ENCODE measurements around the gene FANCE. TPM values are rescaled to one million over a fixed set of nuclear protein-coding genes. Genes with fewer than 3 reads are reported as not detected.

FANCE gene
- total RNA-seq, 2 experiments from 2014 or later: 1.6 to 1.7 TPM

- Mint-ChIP-seq H3K27ac (no peak overlapping the region), H3K27me3 (peaks cover 17% of the 10 kb centered on the region), H3K9me3 (no peaks in the 10 kb centered on the region), H3K4me3 (no peak overlapping the region), H3K36me3 (ENCODE audit: low read depth) (no peaks in the 10 kb centered on the region), H3K4me1 (ENCODE audit: low read depth) (no peaks in the 10 kb centered on the region)
- Histone ChIP-seq H3K4me1 (ENCODE audit: insufficient read depth, low read length) (peaks cover 4% of the 10 kb centered on the region), H3K27ac (ENCODE audit: low read depth in 1 of 2, low read length in 2 of 2) (no peak overlapping the region), H3K9me3 (ENCODE audit: control insufficient read depth in 1 of 2, insufficient read depth in 1 of 2, low read length in 2 of 2) (peaks cover 0 to 10% of the 10 kb centered on the region in 2 experiments), H3K4me3 (ENCODE audit: low read length) (no peak overlapping the region), H3K27me3 (ENCODE audit: control insufficient read depth in 1 of 2, insufficient read depth in 2 of 2, low read length in 2 of 2) (peaks cover 21 to 24% of the 10 kb centered on the region in 2 experiments), H3K36me3 (ENCODE audit: insufficient read depth, low read length) (no peaks in the 10 kb centered on the region)
- ChIA-PET CTCF (no interaction called here), POLR2A (no interaction called here)
- no peak for TF ChIP-seq CTCF (IDR thresholded peaks at IDR 0.05)
- ATAC-seq (ENCODE audit: poor library complexity) (no peak), DNase-seq (no peak)
- intact Hi-C loops (cut with DNase I, micrococcal nuclease): no loop called here
These were observed 56.4 kb downstream of the FANCE start for GRCh38 chr6:35508542-35508941.

- ATAC-seq (ENCODE audit: poor library complexity): no peak
- Mint-ChIP-seq H3K27me3 (peaks cover 21% of the 10 kb centered on the region), H3K9me3 (no peaks in the 10 kb centered on the region), H3K4me1 (ENCODE audit: low read depth) (no peaks in the 10 kb centered on the region), H3K4me3 (no peak overlapping the region), H3K27ac (no peak overlapping the region), H3K36me3 (ENCODE audit: low read depth) (no peaks in the 10 kb centered on the region)
- no peak overlapping the region for H3K4me3 ChIP-seq (ENCODE audit: low read length)
- intact Hi-C loops (cut with DNase I, micrococcal nuclease): no loop called here
- POLR2A ChIA-PET: no interaction called here
- H3K27ac ChIP-seq (ENCODE audit: low read depth in 1 of 2, low read length in 2 of 2): no peak overlapping the region
- no peaks in the 10 kb centered on the region for H3K36me3 ChIP-seq (ENCODE audit: insufficient read depth, low read length)
- H3K27me3 ChIP-seq (ENCODE audit: control insufficient read depth in 1 of 2, insufficient read depth in 2 of 2, low read length in 2 of 2): peaks cover 17 to 18% of the 10 kb centered on the region in 2 experiments
- H3K9me3 ChIP-seq (ENCODE audit: control insufficient read depth in 1 of 2, insufficient read depth in 1 of 2, low read length in 2 of 2): peaks cover 0 to 10% of the 10 kb centered on the region in 2 experiments
- no peak for DNase-seq
- no peak for TF ChIP-seq CTCF (IDR thresholded peaks at IDR 0.05)
- CTCF ChIA-PET: no interaction called here
- peaks cover 4% of the 10 kb centered on the region for H3K4me1 ChIP-seq (ENCODE audit: insufficient read depth, low read length)
These were observed 58.9 kb downstream of the FANCE start for GRCh38 chr6:35510916-35511561.

GRCh38 chr6:35511562-35511941 lies 59.4 kb downstream of the FANCE start:
- no peaks in the 10 kb centered on the region for H3K9me3 Mint-ChIP-seq
- no peaks in the 10 kb centered on the region for H3K36me3 ChIP-seq (ENCODE audit: insufficient read depth, low read length)
- H3K27ac Mint-ChIP-seq: no peak overlapping the region
- no peaks in the 10 kb centered on the region for H3K36me3 Mint-ChIP-seq (ENCODE audit: low read depth)
- TF ChIP-seq CTCF (IDR thresholded peaks at IDR 0.05): no peak
- peaks cover 17 to 18% of the 10 kb centered on the region in 2 experiments for H3K27me3 ChIP-seq (ENCODE audit: control insufficient read depth in 1 of 2, insufficient read depth in 2 of 2, low read length in 2 of 2)
- H3K4me1 ChIP-seq (ENCODE audit: insufficient read depth, low read length): peaks cover 4% of the 10 kb centered on the region
- H3K4me1 Mint-ChIP-seq (ENCODE audit: low read depth): no peaks in the 10 kb centered on the region
- intact Hi-C loops (cut with DNase I, micrococcal nuclease): no loop called here
- H3K9me3 ChIP-seq (ENCODE audit: control insufficient read depth in 1 of 2, insufficient read depth in 1 of 2, low read length in 2 of 2): peaks cover 0 to 10% of the 10 kb centered on the region in 2 experiments
- DNase-seq (no peak), ATAC-seq (ENCODE audit: poor library complexity) (no peak)
- no peak overlapping the region for H3K4me3 Mint-ChIP-seq
- no peak overlapping the region for H3K4me3 ChIP-seq (ENCODE audit: low read length)
- ChIA-PET CTCF (no interaction called here), POLR2A (no interaction called here)
- no peak overlapping the region for H3K27ac ChIP-seq (ENCODE audit: low read depth in 1 of 2, low read length in 2 of 2)
- H3K27me3 Mint-ChIP-seq: peaks cover 21% of the 10 kb centered on the region

Measured in CD4-positive, alpha-beta T cell (primary cell).